HG03060 (cell line): ENCODE measurements around the gene C9orf153.
"Not testable (repeated sequence)": the region's sequence is repeated elsewhere in the genome, so short reads cannot be mapped to it uniquely, and the experiment has no call there.

Experiments
- ATAC-seq: cut with Tn5 transposase; IDR thresholded peaks from one replicate; pipeline ENCODE4 v1.9.1; 2021; ENCODE audit warnings: low read depth, moderate number of reproducible peaks; ENCODE audit not compliant: unreplicated experiment

C9orf153 gene

GRCh38 chr9:86259557-86259956 is at the start of gene C9orf153:
C9orf153 (minus strand) TSS chr9:86259657; CDS start chr9:86229603, 30,054 bp downstream.
- ATAC-seq: no peak

- ATAC-seq: no peak
These were observed 49.2 kb upstream of the C9orf153 start for GRCh38 chr9:86308687-86309086.

- ATAC-seq: no peak
These were observed 44.8 kb upstream of the C9orf153 start for GRCh38 chr9:86304236-86304730.

- no peak for ATAC-seq
These were observed 44.0 kb upstream of the C9orf153 start for GRCh38 chr9:86303316-86303975.

- no peak for ATAC-seq
These were observed 42.2 kb upstream of the C9orf153 start for GRCh38 chr9:86301686-86302085.

GRCh38 chr9:86300701-86301100 is 41.2 kb upstream of the C9orf153 start:
- no peak for ATAC-seq

- no peak for ATAC-seq
These were observed 39.4 kb upstream of the C9orf153 start for GRCh38 chr9:86298873-86299272.

- ATAC-seq: not testable (repeated sequence)
These were observed 30.9 kb upstream of the C9orf153 start for GRCh38 chr9:86290341-86290740.

- no peak for ATAC-seq
These were observed 29.2 kb upstream of the C9orf153 start for GRCh38 chr9:86288499-86289198.

- ATAC-seq: no peak
These were observed 27.6 kb upstream of the C9orf153 start for GRCh38 chr9:86287013-86287412.

GRCh38 chr9:86286278-86286677 is 26.8 kb upstream of the C9orf153 start:
- ATAC-seq: no peak

GRCh38 chr9:86285261-86285660 is 25.8 kb upstream of the C9orf153 start:
- ATAC-seq: no peak

GRCh38 chr9:86282979-86283535 is 23.6 kb upstream of the C9orf153 start:
- peak; percentile 30 for ATAC-seq

GRCh38 chr9:86282077-86282978 is 22.9 kb upstream of the C9orf153 start, which contains the start of gene ISCA1:
ISCA1 (minus strand) TSS chr9:86282538; CDS start chr9:86282458, 80 bp downstream.
- peak; percentile 48 for ATAC-seq

GRCh38 chr9:86281593-86282076 is 22.2 kb upstream of the C9orf153 start:
- peak; percentile 2 for ATAC-seq

GRCh38 chr9:86280580-86280979 is 21.1 kb upstream of the C9orf153 start:
- ATAC-seq: no peak

- ATAC-seq: no peak
These were observed 20.4 kb upstream of the C9orf153 start for GRCh38 chr9:86279839-86280238.

- no peak for ATAC-seq
These were observed 17.6 kb upstream of the C9orf153 start for GRCh38 chr9:86277072-86277471.

- no peak for ATAC-seq
These were observed 16.5 kb upstream of the C9orf153 start for GRCh38 chr9:86275962-86276361.
